ENCODE data around the gene LIPT1.
"Not testable (repeated sequence)": the region's sequence is repeated elsewhere in the genome, so short reads cannot be mapped to it uniquely, and the experiment has no call there.

LIPT1 gene

DNA sequence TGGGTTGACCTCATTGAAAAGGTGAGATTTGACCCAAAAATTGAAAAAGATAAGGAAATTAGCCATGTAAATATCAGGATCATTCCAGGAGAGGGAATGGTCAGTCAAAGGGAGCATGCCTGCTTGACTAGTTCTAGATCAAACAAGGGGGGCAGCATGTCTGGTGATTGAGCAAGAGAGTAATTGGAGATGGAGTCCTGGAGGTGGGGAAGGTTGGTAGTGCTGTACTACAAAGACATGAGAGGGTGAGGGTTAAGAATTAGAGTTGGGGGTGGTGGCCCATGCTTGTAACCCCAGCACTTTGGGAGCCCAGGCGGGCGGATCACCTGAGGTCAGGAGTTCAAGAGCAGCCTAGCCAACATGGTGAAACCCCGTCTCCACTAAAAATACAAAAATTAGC is 28.3 kb downstream of the LIPT1 start:
- H3K9ac ChIP-seq (ENCODE audit: low read length) = no peak overlapping the region
- H3K27me3 ChIP-seq (ENCODE audit: control insufficient read depth, insufficient read depth, low read length) = no peaks in the 10 kb centered on the region
- no peak overlapping the region for H3K27ac ChIP-seq (ENCODE audit: low read length)
- H3K4me3 ChIP-seq (ENCODE audit: low read length) = peak overlapping the region; percentile 12
- peaks cover 10% of the 10 kb centered on the region for H3K36me3 ChIP-seq (ENCODE audit: control insufficient read depth, low read depth, low read length)
- peaks cover 4% of the 10 kb centered on the region for H3K4me1 ChIP-seq (ENCODE audit: control insufficient read depth, low read depth, low read length)
- no peaks in the 10 kb centered on the region for H3K9me3 ChIP-seq (ENCODE audit: control insufficient read depth, low read depth, low read length)

DNA sequence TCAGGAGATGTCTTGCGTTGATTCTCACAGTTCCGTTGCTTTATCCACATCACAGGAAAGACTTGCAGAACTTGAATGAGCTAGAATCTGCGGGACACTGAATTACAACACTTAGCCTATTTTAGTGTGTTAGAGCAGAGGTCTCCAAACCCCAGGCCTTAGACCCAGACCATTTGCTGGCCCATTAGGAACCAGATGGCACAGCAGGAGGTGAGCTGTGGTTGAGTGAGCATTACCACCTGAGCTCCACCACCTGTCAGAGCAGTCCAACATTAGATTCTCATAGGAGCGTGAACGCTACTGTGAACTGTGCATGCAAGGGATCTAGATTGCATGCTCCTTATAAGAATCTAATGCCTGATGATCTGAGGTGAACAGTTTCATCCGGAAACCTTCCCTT is 30.0 kb downstream of the LIPT1 start:
- H3K9me3 ChIP-seq (ENCODE audit: control insufficient read depth, low read depth, low read length) = no peaks in the 10 kb centered on the region
- H3K36me3 ChIP-seq (ENCODE audit: control insufficient read depth, low read depth, low read length) = peaks cover 26% of the 10 kb centered on the region
- no peaks in the 10 kb centered on the region for H3K27me3 ChIP-seq (ENCODE audit: control insufficient read depth, insufficient read depth, low read length)
- H3K4me3 ChIP-seq (ENCODE audit: low read length) = no peak overlapping the region
- H3K4me1 ChIP-seq (ENCODE audit: control insufficient read depth, low read depth, low read length) = peaks cover 4% of the 10 kb centered on the region
- H3K27ac ChIP-seq (ENCODE audit: low read length) = no peak overlapping the region
- H3K9ac ChIP-seq (ENCODE audit: low read length) = no peak overlapping the region

DNA sequence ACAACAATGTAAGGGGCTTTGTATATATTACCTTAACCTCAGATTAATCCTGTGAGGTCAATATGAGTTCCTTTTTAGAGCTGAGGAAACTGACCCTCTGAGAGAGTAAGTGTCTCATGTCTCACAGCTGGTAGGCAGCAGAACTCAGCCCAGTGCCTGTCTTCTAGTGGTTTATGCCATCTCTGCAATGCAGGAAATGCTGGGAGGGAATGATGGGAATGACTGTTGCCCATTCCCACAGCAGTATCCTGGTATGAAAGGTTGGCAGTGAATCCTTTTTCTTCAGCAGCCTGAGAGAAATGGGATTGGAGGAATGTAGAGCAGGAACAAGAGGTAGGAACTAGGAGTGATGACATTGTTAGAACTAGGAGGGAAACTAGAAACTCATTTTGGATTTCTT is 32.2 kb downstream of the LIPT1 start:
- Histone ChIP-seq H3K9me3 (ENCODE audit: control insufficient read depth, low read depth, low read length) (no peaks in the 10 kb centered on the region), H3K36me3 (ENCODE audit: control insufficient read depth, low read depth, low read length) (peaks cover 29% of the 10 kb centered on the region), H3K4me1 (ENCODE audit: control insufficient read depth, low read depth, low read length) (peaks cover 4% of the 10 kb centered on the region), H3K9ac (ENCODE audit: low read length) (no peak overlapping the region), H3K4me3 (ENCODE audit: low read length) (no peak overlapping the region), H3K27ac (ENCODE audit: low read length) (no peak overlapping the region), H3K27me3 (ENCODE audit: control insufficient read depth, insufficient read depth, low read length) (no peaks in the 10 kb centered on the region)

DNA sequence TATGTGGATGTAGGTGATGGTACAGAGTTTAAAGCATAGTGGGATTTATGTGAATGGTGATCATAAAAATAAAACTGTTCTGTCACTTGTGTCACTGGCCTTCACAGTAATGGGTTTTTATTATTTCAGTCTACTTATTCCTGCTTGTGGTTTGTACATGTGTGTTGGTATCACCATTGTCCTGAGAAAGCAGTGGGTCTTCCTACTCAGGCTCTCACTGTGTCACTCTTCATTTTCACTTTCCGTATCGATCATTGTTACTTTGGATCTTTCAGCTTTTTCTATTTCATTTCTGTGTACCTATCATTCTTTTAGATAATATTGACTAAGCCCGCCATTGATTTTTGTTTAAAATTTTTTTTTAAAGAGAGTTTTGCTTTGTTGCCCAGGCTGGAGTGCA is 33.6 kb downstream of the LIPT1 start:
- no peaks in the 10 kb centered on the region for H3K4me1 ChIP-seq (ENCODE audit: control insufficient read depth, low read depth, low read length)
- no peak overlapping the region for H3K27ac ChIP-seq (ENCODE audit: low read length)
- no peak overlapping the region for H3K4me3 ChIP-seq (ENCODE audit: low read length)
- no peaks in the 10 kb centered on the region for H3K9me3 ChIP-seq (ENCODE audit: control insufficient read depth, low read depth, low read length)
- H3K27me3 ChIP-seq (ENCODE audit: control insufficient read depth, insufficient read depth, low read length) = no peaks in the 10 kb centered on the region
- no peak overlapping the region for H3K9ac ChIP-seq (ENCODE audit: low read length)
- peaks cover 33% of the 10 kb centered on the region for H3K36me3 ChIP-seq (ENCODE audit: control insufficient read depth, low read depth, low read length)

DNA sequence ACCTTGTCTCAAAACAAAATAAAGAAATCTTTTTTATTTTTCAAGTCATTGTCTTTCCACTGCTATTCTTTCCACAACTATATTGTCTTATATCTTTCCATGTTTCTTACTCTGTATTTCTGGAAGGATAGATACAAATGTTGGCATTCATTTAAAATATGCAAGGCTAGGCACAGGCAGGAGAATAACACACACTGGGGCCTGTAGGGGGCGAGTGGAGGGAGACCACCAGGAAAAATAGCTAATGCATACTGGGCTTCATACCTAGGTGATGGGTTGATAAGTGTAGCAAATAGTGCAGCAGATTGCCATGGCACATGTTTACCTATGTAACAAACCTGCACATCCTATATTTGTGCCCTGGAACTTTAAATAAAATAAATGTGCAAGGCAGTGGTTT is 35.8 kb downstream of the LIPT1 start:
- Histone ChIP-seq H3K9me3 (ENCODE audit: control insufficient read depth, low read depth, low read length) (no peaks in the 10 kb centered on the region), H3K36me3 (ENCODE audit: control insufficient read depth, low read depth, low read length) (peaks cover 40% of the 10 kb centered on the region), H3K27me3 (ENCODE audit: control insufficient read depth, insufficient read depth, low read length) (no peaks in the 10 kb centered on the region), H3K9ac (ENCODE audit: low read length) (no peak overlapping the region), H3K27ac (ENCODE audit: low read length) (no peak overlapping the region), H3K4me1 (ENCODE audit: control insufficient read depth, low read depth, low read length) (no peaks in the 10 kb centered on the region), H3K4me3 (ENCODE audit: low read length) (no peak overlapping the region)

DNA sequence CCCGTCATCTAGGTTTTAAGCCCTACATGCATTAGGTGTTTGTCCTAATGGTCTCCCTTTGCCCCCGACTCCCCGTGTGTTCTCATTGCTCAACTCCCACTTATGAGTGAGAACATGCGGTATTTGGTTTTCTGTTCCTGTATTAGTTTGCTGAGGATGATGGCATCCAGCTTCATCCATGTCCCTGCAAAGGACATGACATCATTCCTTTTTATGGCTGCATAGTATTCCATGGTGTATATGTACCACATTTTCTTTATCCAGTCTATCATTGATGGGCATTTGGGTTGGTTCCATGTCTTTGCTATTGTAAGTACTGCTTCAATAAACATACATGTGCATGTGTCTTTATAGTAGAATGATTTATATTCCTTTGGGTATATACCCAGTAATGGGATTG is 37.6 kb downstream of the LIPT1 start:
- peaks cover 53% of the 10 kb centered on the region for H3K36me3 ChIP-seq (ENCODE audit: control insufficient read depth, low read depth, low read length)
- H3K27me3 ChIP-seq (ENCODE audit: control insufficient read depth, insufficient read depth, low read length); H3K9ac ChIP-seq (ENCODE audit: low read length); H3K9me3 ChIP-seq (ENCODE audit: control insufficient read depth, low read depth, low read length); H3K27ac ChIP-seq (ENCODE audit: low read length); H3K4me1 ChIP-seq (ENCODE audit: control insufficient read depth, low read depth, low read length); H3K4me3 ChIP-seq (ENCODE audit: low read length): not testable (repeated sequence)

DNA sequence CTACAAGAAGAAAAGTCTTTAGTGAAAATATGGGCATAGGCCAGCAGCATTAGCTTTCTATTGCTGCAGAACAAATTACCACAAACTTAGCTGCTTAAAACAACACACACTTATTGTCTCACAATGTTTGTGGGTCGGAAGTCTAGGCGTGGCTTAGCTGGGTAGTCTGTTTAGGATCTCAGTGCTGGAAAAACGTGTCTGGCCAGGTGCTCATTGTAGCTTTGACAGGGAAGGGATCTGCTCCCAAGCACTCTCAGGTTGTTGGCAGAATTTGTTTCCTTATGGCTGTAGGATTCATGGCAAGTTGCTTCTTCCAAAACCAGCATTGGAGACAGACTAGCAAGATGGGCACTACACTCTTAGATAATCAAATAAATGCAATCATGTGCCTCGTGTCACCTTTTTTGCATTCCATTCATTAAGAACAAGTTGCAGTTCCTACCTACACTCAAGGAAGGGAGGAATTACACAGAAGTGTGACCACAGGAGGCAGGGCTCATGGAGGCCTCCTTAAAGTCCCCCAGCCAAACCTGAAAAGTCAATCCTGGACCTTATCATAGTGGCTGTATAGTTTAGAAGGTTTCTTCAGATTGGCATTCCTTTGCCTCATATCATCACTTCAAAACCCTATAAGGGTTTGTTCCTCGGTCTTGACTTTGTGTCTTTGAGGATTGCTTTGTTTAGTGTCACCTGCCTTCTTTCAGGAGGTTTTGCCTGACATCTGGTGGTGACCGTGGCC is 43.5 kb downstream of the LIPT1 start:
- H3K9ac ChIP-seq (ENCODE audit: low read length) = no peak overlapping the region
- H3K27ac ChIP-seq (ENCODE audit: low read length) = no peak overlapping the region
- H3K27me3 ChIP-seq (ENCODE audit: control insufficient read depth, insufficient read depth, low read length) = no peaks in the 10 kb centered on the region
- peaks cover 29% of the 10 kb centered on the region for H3K36me3 ChIP-seq (ENCODE audit: control insufficient read depth, low read depth, low read length)
- H3K9me3 ChIP-seq (ENCODE audit: control insufficient read depth, low read depth, low read length) = no peaks in the 10 kb centered on the region
- no peaks in the 10 kb centered on the region for H3K4me1 ChIP-seq (ENCODE audit: control insufficient read depth, low read depth, low read length)
- H3K4me3 ChIP-seq (ENCODE audit: low read length) = no peak overlapping the region

GRCh38 chr2:99200076-99200800 is 45.5 kb downstream of the LIPT1 start:
- H3K27me3 ChIP-seq (ENCODE audit: control insufficient read depth, insufficient read depth, low read length) = no peaks in the 10 kb centered on the region
- H3K9ac ChIP-seq (ENCODE audit: low read length) = no peak overlapping the region
- no peak overlapping the region for H3K4me3 ChIP-seq (ENCODE audit: low read length)
- peaks cover 13% of the 10 kb centered on the region for H3K9me3 ChIP-seq (ENCODE audit: control insufficient read depth, low read depth, low read length)
- H3K36me3 ChIP-seq (ENCODE audit: control insufficient read depth, low read depth, low read length) = peaks cover 25% of the 10 kb centered on the region
- no peak overlapping the region for H3K27ac ChIP-seq (ENCODE audit: low read length)
- no peaks in the 10 kb centered on the region for H3K4me1 ChIP-seq (ENCODE audit: control insufficient read depth, low read depth, low read length)

GRCh38 chr2:99201959-99202678 is 47.4 kb downstream of the LIPT1 start:
- Histone ChIP-seq H3K9me3 (ENCODE audit: control insufficient read depth, low read depth, low read length) (peaks cover 18% of the 10 kb centered on the region), H3K9ac (ENCODE audit: low read length) (no peak overlapping the region), H3K27me3 (ENCODE audit: control insufficient read depth, insufficient read depth, low read length) (no peaks in the 10 kb centered on the region), H3K4me1 (ENCODE audit: control insufficient read depth, low read depth, low read length) (no peaks in the 10 kb centered on the region), H3K27ac (ENCODE audit: low read length) (no peak overlapping the region), H3K4me3 (ENCODE audit: low read length) (no peak overlapping the region), H3K36me3 (ENCODE audit: control insufficient read depth, low read depth, low read length) (peaks cover 6% of the 10 kb centered on the region)

DNA sequence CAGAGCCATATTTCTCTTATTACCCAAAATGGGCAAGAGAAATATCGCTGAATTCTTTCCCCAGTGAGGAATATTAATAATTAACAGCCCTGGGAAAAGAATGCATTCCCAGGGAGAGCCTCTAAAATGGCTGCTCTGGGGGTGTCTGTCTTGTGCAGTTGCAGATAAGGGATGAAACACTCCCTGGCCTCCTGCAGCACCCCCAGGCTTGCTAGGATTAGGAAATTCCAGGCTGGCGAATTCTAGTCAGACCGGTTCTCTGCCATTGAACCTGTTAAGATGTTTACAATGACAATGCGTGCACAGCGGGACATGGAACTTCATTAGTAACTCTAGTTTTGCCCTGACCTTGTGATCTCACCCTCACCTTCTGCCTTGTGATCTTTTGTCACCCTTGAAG is 50.7 kb downstream of the LIPT1 start:
- Histone ChIP-seq H3K9ac (ENCODE audit: low read length) (no peak overlapping the region), H3K27me3 (ENCODE audit: control insufficient read depth, insufficient read depth, low read length) (no peaks in the 10 kb centered on the region), H3K27ac (ENCODE audit: low read length) (no peak overlapping the region), H3K36me3 (ENCODE audit: control insufficient read depth, low read depth, low read length) (no peaks in the 10 kb centered on the region), H3K4me3 (ENCODE audit: low read length) (no peak overlapping the region), H3K4me1 (ENCODE audit: control insufficient read depth, low read depth, low read length) (no peaks in the 10 kb centered on the region), H3K9me3 (ENCODE audit: control insufficient read depth, low read depth, low read length) (peaks cover 18% of the 10 kb centered on the region)

Data from iPS-18a (cell line).